ENCODE results near the gene NUCKS1. TPM values are rescaled to one million over a fixed set of nuclear protein-coding genes. Genes with fewer than 3 reads are reported as not detected.
A peak's percentile ranks its signal among the peaks of the same experiment; 100 is the strongest.

The NUCKS1 gene
- polyA plus RNA-seq, 3 donors: 4.2 to 4.9 (median 4.2) TPM

- Mint-ChIP-seq H3K36me3 (peaks cover 0 to 3% of the 10 kb centered on the region in 2 donors), H3K9me3 (peaks cover 0 to 1% (median 0%) of the 10 kb centered on the region in 7 donors), H3K4me3 (peak overlapping the region in 1 of 2 donors; percentile 74), H3K4me1 (peaks cover 53% of the 10 kb centered on the region), H3K27ac (peak overlapping the region in 5 of 7 donors; percentile 42 to 86 (median 65)), H3K27me3 (ENCODE audit: low read depth in 3 of 3) (peaks cover 0 to 3% (median 2%) of the 10 kb centered on the region in 3 donors)
- Histone ChIP-seq H3K27ac (ENCODE audit: low read depth in 1 of 2, low read length in 2 of 2) (no peak overlapping the region), H3K27me3 (ENCODE audit: control insufficient read depth in 2 of 2, insufficient read depth in 2 of 2, low read length in 2 of 2) (no peaks in the 10 kb centered on the region), H3K4me2 (replicated peaks; ENCODE audit: extremely low read depth, low read length, poor library complexity, severe bottlenecking) (peak overlapping the region; percentile 3), H2AFZ (ENCODE audit: insufficient read depth, low read depth, low read length, poor library complexity, severe bottlenecking) (no peak overlapping the region), H3K79me2 (ENCODE audit: insufficient read depth, low read length) (peaks cover 16% of the 10 kb centered on the region), H3K9ac (ENCODE audit: insufficient read depth, low read length, poor library complexity, severe bottlenecking) (no peak overlapping the region), H4K20me1 (ENCODE audit: insufficient read depth, low read length) (no peaks in the 10 kb centered on the region), H3K4me1 (ENCODE audit: control insufficient read depth in 1 of 2, insufficient read depth in 2 of 2, low read length in 2 of 2) (peaks cover 37 to 51% of the 10 kb centered on the region in 2 donors), H3K9me3 (replicated peaks in 1 of 2; ENCODE audit: control insufficient read depth in 1 of 2, insufficient read depth in 1 of 2, low read length in 2 of 2) (no peaks in the 10 kb centered on the region), H3K36me3 (replicated peaks in 1 of 2; ENCODE audit: control insufficient read depth in 1 of 2, insufficient read depth in 2 of 2, low read length in 2 of 2) (no peaks in the 10 kb centered on the region), H3K4me3 (replicated peaks in 1 of 3; ENCODE audit: low read depth in 2 of 3, low read length in 3 of 3) (no peak overlapping the region)
- TF ChIP-seq CTCF (IDR thresholded peaks at IDR 0.05): no peak
- WGBS (ENCODE audit: insufficient coverage): 0% methylated on average over 2 of the region's 2 CpGs
- DNase-seq: peak; percentile 30 to 54 (median 40)
- intact Hi-C loops (cut with micrococcal nuclease): no loop called here
Observed at GRCh38 chr1:205777994-205778393, 28.0 kb upstream of the NUCKS1 start.

GRCh38 chr1:205775717-205776056, 25.7 kb upstream of the NUCKS1 start:
- intact Hi-C loops (cut with micrococcal nuclease): no loop called here
- Histone ChIP-seq H3K4me2 (replicated peaks; ENCODE audit: extremely low read depth, low read length, poor library complexity, severe bottlenecking) (peak overlapping the region; percentile 96), H4K20me1 (ENCODE audit: insufficient read depth, low read length) (no peaks in the 10 kb centered on the region), H3K9me3 (replicated peaks in 1 of 2; ENCODE audit: control insufficient read depth in 1 of 2, insufficient read depth in 1 of 2, low read length in 2 of 2) (no peaks in the 10 kb centered on the region), H3K27me3 (ENCODE audit: control insufficient read depth in 2 of 2, insufficient read depth in 2 of 2, low read length in 2 of 2) (no peaks in the 10 kb centered on the region), H3K4me3 (replicated peaks in 1 of 3; ENCODE audit: low read depth in 2 of 3, low read length in 3 of 3) (peak overlapping the region; percentile 65 to 92 (median 73)), H3K4me1 (ENCODE audit: control insufficient read depth in 1 of 2, insufficient read depth in 2 of 2, low read length in 2 of 2) (peaks cover 37 to 47% of the 10 kb centered on the region in 2 donors), H3K9ac (ENCODE audit: insufficient read depth, low read length, poor library complexity, severe bottlenecking) (no peak overlapping the region), H2AFZ (ENCODE audit: insufficient read depth, low read depth, low read length, poor library complexity, severe bottlenecking) (peak overlapping the region; percentile 14), H3K27ac (ENCODE audit: low read depth in 1 of 2, low read length in 2 of 2) (peak overlapping the region in 1 of 2 donors; percentile 88), H3K79me2 (ENCODE audit: insufficient read depth, low read length) (peaks cover 19% of the 10 kb centered on the region), H3K36me3 (replicated peaks in 1 of 2; ENCODE audit: control insufficient read depth in 1 of 2, insufficient read depth in 2 of 2, low read length in 2 of 2) (peaks cover 1 to 13% of the 10 kb centered on the region in 2 donors)
- no peak for TF ChIP-seq CTCF (IDR thresholded peaks at IDR 0.05)
- peaks cover 47% of the 10 kb centered on the region for H3K4me1 Mint-ChIP-seq
- DNase-seq: peak in 2 of 3 donors; percentile 49 to 62
- peaks cover 0 to 1% (median 0%) of the 10 kb centered on the region in 7 donors for H3K9me3 Mint-ChIP-seq
- peaks cover 17 to 19% of the 10 kb centered on the region in 2 donors for H3K36me3 Mint-ChIP-seq
- peak overlapping the region; percentile 98 for H3K4me3 Mint-ChIP-seq
- peaks cover 0 to 4% (median 3%) of the 10 kb centered on the region in 3 donors for H3K27me3 Mint-ChIP-seq (ENCODE audit: low read depth in 3 of 3)
- H3K27ac Mint-ChIP-seq: peak overlapping the region; percentile 87 to 98 (median 94)
